PC-9 (cell line): ENCODE results near the gene ST6GALNAC3.

ENCODE experiments used
- EZH2 ChIP-seq: fragments of 200-600 bp; sonication (generic); IDR thresholded peaks from 2 replicates; pipeline ENCODE4 v1.8.0; 2017; ENCODE audit warnings: antibody characterized with exemption, low read depth
- TF ChIP-seq, protein P1 (sequence below): fragments of 200-600 bp; sonication (generic); conservative IDR thresholded peaks from 2 replicates; pipeline ENCODE4 v1.6.1; 2017; ENCODE audit warnings: mixed run types, antibody characterized with exemption, mild to moderate bottlenecking, moderate library complexity

DNA sequence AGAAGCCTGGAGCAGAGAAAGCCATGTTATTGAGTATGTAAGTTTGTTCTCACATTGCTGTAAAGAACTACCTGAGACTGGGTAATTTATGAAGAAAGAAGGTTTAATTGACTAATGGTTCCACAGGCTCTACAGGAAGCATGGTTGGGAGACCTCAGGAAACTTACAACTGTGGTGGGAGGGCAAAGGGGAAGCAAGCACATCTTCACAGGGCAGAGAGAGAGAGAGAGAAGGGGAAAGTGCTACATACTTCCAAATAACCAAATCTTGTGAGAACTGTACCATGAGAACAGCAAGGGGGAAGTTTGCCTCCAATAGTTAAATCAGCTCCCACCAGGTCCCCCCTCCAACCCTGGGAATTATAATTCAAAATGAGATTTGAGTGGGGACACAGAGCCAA lies 302.7 kb downstream of the ST6GALNAC3 start:
- TF ChIP-seq, protein P1, sequence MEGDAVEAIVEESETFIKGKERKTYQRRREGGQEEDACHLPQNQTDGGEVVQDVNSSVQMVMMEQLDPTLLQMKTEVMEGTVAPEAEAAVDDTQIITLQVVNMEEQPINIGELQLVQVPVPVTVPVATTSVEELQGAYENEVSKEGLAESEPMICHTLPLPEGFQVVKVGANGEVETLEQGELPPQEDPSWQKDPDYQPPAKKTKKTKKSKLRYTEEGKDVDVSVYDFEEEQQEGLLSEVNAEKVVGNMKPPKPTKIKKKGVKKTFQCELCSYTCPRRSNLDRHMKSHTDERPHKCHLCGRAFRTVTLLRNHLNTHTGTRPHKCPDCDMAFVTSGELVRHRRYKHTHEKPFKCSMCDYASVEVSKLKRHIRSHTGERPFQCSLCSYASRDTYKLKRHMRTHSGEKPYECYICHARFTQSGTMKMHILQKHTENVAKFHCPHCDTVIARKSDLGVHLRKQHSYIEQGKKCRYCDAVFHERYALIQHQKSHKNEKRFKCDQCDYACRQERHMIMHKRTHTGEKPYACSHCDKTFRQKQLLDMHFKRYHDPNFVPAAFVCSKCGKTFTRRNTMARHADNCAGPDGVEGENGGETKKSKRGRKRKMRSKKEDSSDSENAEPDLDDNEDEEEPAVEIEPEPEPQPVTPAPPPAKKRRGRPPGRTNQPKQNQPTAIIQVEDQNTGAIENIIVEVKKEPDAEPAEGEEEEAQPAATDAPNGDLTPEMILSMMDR: no peak
- TF ChIP-seq EZH2: no peak
